SU-DHL-6 (cell line): ENCODE measurements around the gene DSCAML1.

Source experiments
- H2AFZ ChIP-seq: fragments of 200-600 bp; sonication (generic); 2 replicates; pipeline ENCODE4 v1.6.1; 2014; ENCODE audit warnings: low read depth, mild to moderate bottlenecking, moderate library complexity, mixed read lengths, antibody characterized with exemption, low read length; ENCODE audit not compliant: severe bottlenecking
- H3F3A ChIP-seq: fragments of 200-600 bp; shearing (Covaris generic); 2 replicates; pipeline ENCODE4 v1.6.0; 2016; ENCODE audit warnings: antibody characterized with exemption, mild to moderate bottlenecking; ENCODE audit not compliant: insufficient read depth
- H3K27ac ChIP-seq: fragments of 200-600 bp; sonication (generic); 2 replicates; pipeline ENCODE4 v1.5.1; 2016; ENCODE audit warnings: low read depth, mild to moderate bottlenecking, low read length, moderate library complexity, mixed read lengths
- H3K27me3 ChIP-seq: fragments of 200-600 bp; sonication (generic), shearing (Covaris generic); 2 replicates; pipeline ENCODE4 v1.6.0; 2014; ENCODE audit warnings: mild to moderate bottlenecking, low read length
- H3K36me3 ChIP-seq: fragments of 200-600 bp; sonication (generic); 2 replicates; pipeline ENCODE4 v1.6.1; 2014; ENCODE audit warnings: mild to moderate bottlenecking, low read length, mixed read lengths
- H3K4me2 ChIP-seq: fragments of 300-600, 200-600 bp; shearing (Covaris generic), sonication (generic); 2 replicates; pipeline ENCODE4 v1.6.0; 2014; ENCODE audit warnings: low read length, low read depth, mild to moderate bottlenecking; ENCODE audit not compliant: poor library complexity, severe bottlenecking
- H3K4me3 ChIP-seq: fragments of 200-600 bp; sonication (generic); 2 replicates; pipeline ENCODE4 v1.5.1; 2014; ENCODE audit warnings: antibody characterized with exemption, low read length, mild to moderate bottlenecking, mixed read lengths; ENCODE audit not compliant: insufficient read depth, poor library complexity, severe bottlenecking
- H3K79me2 ChIP-seq: fragments of 200-600 bp; sonication (generic); 2 replicates; pipeline ENCODE4 v1.6.1; 2014; ENCODE audit warnings: mild to moderate bottlenecking, low read length, moderate library complexity; ENCODE audit not compliant: insufficient read depth
- H3K9ac ChIP-seq: fragments of 200-600 bp; sonication (generic); 2 replicates; pipeline ENCODE4 v1.7.0; 2014; ENCODE audit warnings: mild to moderate bottlenecking, low read length
- H3K9me2 ChIP-seq: fragments of 200-600 bp; sonication (generic); replicated peaks from 2 replicates; pipeline ENCODE4 v1.6.1; 2014; ENCODE audit warnings: low read length; ENCODE audit not compliant: insufficient read depth
- H3K9me3 ChIP-seq: fragments of 200-600 bp; sonication (generic); 2 replicates; pipeline ENCODE4 v1.6.1; 2014; ENCODE audit warnings: low read length, mixed read lengths; ENCODE audit not compliant: insufficient read depth
- H4K20me1 ChIP-seq: fragments of 200-600 bp; sonication (generic); 2 replicates; pipeline ENCODE4 v1.6.1; 2014; ENCODE audit warnings: low read depth, mild to moderate bottlenecking, antibody characterized with exemption, low read length, moderate library complexity, mixed read lengths
- EZH2phosphoT487 ChIP-seq: fragments of 200-600 bp; sonication (generic), shearing (Covaris generic); conservative IDR thresholded peaks from 2 replicates; pipeline ENCODE4 v1.6.1; 2018; ENCODE audit warnings: mild to moderate bottlenecking, antibody characterized with exemption, low read length, moderate library complexity, mixed read lengths
- TF ChIP-seq, protein P1 (sequence below): fragments of 200-600 bp; sonication (generic); IDR thresholded peaks from one replicate; pipeline ENCODE4 v1.5.1; 2017; ENCODE audit warnings: antibody characterized with exemption, mild to moderate bottlenecking, low read length, moderate library complexity; ENCODE audit not compliant: insufficient read depth, poor library complexity, severe bottlenecking

Gene DSCAML1

DNA sequence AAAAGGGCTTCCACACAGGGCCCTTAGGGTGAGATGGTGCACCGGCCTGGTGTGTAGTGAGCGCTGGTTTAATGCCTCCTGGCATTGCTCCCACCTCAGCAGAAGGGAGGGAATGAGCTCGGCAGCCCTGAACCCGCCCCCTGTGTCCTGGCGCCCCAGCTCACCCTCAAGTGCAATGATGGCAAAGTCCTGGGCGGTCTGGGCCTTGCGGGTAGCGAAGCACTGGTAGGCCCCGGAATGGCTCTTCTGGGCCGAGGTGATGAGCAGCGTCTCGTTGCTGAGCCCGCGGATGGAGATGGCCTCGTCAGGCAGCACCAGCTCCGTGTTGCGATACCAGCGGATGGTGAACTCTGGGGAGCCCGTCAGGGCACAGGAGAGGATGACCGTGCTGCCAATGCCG is 276.1 kb downstream of the DSCAML1 start:
- Histone ChIP-seq H3K4me2 (no peak overlapping the region), H3F3A (no peaks in the 10 kb centered on the region), H3K36me3 (no peaks in the 10 kb centered on the region), H3K27me3 (no peaks in the 10 kb centered on the region), H3K4me3 (no peak overlapping the region), H4K20me1 (no peaks in the 10 kb centered on the region), H3K9me2 (no peaks in the 10 kb centered on the region), H3K27ac (no peak overlapping the region), H3K79me2 (no peaks in the 10 kb centered on the region), H3K9ac (no peak overlapping the region), H2AFZ (no peak overlapping the region), H3K9me3 (no peaks in the 10 kb centered on the region)
- TF ChIP-seq, protein P1, sequence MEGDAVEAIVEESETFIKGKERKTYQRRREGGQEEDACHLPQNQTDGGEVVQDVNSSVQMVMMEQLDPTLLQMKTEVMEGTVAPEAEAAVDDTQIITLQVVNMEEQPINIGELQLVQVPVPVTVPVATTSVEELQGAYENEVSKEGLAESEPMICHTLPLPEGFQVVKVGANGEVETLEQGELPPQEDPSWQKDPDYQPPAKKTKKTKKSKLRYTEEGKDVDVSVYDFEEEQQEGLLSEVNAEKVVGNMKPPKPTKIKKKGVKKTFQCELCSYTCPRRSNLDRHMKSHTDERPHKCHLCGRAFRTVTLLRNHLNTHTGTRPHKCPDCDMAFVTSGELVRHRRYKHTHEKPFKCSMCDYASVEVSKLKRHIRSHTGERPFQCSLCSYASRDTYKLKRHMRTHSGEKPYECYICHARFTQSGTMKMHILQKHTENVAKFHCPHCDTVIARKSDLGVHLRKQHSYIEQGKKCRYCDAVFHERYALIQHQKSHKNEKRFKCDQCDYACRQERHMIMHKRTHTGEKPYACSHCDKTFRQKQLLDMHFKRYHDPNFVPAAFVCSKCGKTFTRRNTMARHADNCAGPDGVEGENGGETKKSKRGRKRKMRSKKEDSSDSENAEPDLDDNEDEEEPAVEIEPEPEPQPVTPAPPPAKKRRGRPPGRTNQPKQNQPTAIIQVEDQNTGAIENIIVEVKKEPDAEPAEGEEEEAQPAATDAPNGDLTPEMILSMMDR = no peak
- no peak for TF ChIP-seq EZH2phosphoT487

DNA sequence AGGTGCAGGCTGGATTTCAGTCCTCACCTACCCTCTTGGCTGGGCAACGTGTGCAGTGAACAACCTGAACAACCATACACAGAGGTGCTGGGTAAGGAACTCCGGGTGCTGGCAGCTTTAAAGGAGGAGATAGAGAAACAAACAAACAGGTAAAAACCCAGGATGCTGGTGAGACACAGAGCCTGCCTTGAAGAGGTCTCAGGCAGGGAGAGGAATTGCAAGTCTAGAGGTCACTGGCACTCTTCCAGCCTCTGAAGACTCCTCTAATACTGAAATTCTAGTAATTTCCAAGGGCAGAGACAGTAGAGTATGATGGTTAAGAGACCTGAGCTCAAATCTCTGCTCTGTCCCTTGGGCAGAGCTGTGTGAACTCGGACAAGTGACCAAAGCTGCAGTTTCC is 276.8 kb downstream of the DSCAML1 start:
- Histone ChIP-seq H3K9me2 (no peaks in the 10 kb centered on the region), H3K36me3 (no peaks in the 10 kb centered on the region), H3K4me3 (no peak overlapping the region), H3F3A (no peaks in the 10 kb centered on the region), H3K27me3 (no peaks in the 10 kb centered on the region), H3K79me2 (no peaks in the 10 kb centered on the region), H3K27ac (no peak overlapping the region), H2AFZ (no peak overlapping the region), H4K20me1 (no peaks in the 10 kb centered on the region), H3K4me2 (no peak overlapping the region), H3K9ac (no peak overlapping the region), H3K9me3 (no peaks in the 10 kb centered on the region)
- no peak for TF ChIP-seq EZH2phosphoT487
- TF ChIP-seq, protein P1 = no peak

DNA sequence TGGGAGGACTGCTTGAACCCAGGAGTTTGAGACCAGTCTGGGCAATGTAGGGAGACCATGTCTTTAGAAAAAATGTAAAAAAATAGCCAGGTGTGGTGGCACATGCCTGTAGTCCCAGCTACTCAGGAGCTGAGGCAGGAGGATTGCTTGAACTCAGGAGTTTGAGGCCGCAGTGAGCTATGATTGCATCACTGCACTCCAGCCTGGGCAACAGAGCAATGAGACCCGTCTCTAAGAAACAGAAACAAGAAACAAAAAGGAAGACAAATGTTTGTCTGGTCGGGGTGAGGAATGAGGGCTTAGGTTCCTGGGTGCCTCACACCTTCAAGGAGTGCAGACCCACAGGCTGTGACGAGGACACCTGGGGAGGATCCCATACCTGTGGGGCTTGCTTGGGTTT is 277.4 kb downstream of the DSCAML1 start:
- Histone ChIP-seq H3F3A (no peaks in the 10 kb centered on the region), H3K4me2 (no peak overlapping the region), H3K27me3 (no peaks in the 10 kb centered on the region), H3K36me3 (no peaks in the 10 kb centered on the region), H3K9me2 (no peaks in the 10 kb centered on the region), H3K79me2 (no peaks in the 10 kb centered on the region), H3K4me3 (no peak overlapping the region), H2AFZ (no peak overlapping the region), H3K27ac (no peak overlapping the region), H4K20me1 (no peaks in the 10 kb centered on the region), H3K9me3 (no peaks in the 10 kb centered on the region), H3K9ac (no peak overlapping the region)
- TF ChIP-seq, protein P1 = no peak
- no peak for TF ChIP-seq EZH2phosphoT487
